GM12878 (cell line): ENCODE data around the gene ITM2C. TPM values are rescaled to one million over a fixed set of nuclear protein-coding genes. Genes with fewer than 3 reads are reported as not detected.

Experiments
- ATAC-seq: fragments of 200-7000 bp; cut with Tn5 transposase; 3 replicates; pipeline ENCODE4 v1.9.1; 2020; ENCODE audit warnings: mild to moderate bottlenecking, moderate library complexity
- BruUV-seq: library from RNA; stranded (reverse); fragments of 400-500 nt; replicated peaks from 2 replicates; lab custom pipeline; 2021; lab: Mats Ljungman, UMichigan
- CTCF ChIA-PET: fragments of 300-600 bp; sonication (Branson Sonifier 250); formaldehyde crosslinking; extraction: SDS; loops from one replicate; lab custom pipeline; 2021; ENCODE audit warnings: inconsistent platforms; lab: Yijun Ruan, JAX
- POLR2A ChIA-PET: fragments of 350-600 bp; formaldehyde crosslinking; extraction: SDS; loops from one replicate; lab custom pipeline; 2021; ENCODE audit warnings: inconsistent platforms; lab: Charles Lee
- RAD21 ChIA-PET: fragments of 300-600 bp; sonication (Branson Sonifier 250); formaldehyde crosslinking; loops from one replicate; lab custom pipeline; 2023; ENCODE audit warnings: antibody characterized with exemption; ENCODE audit not compliant: unreplicated experiment; lab: Charles Lee
- SMC1A ChIA-PET: fragments of 300-600 bp; sonication (Branson Sonifier 250); formaldehyde crosslinking; loops from one replicate; lab custom pipeline; 2023; ENCODE audit not compliant: unreplicated experiment, uncharacterized antibody; lab: Charles Lee
- DNase-seq: peaks from one replicate; pipeline ENCODE4 v3.0.0-alpha.2; 2011; ENCODE audit warnings: low read depth, low spot score
- FAIRE-seq: peaks from 3 replicates; lab custom pipeline; 2011; peaks lifted over from hg19 to GRCh38; lab: Jason Lieb, UNC
- H2AFZ ChIP-seq: 2 replicates; pipeline ENCODE4 v1.6.0; 2011; ENCODE audit warnings: low read depth, low read length, control low read depth; ENCODE audit not compliant: control insufficient read depth
- H3K27ac ChIP-seq: 2 replicates; pipeline ENCODE4 v1.5.1; 2011; ENCODE audit warnings: control low read depth; ENCODE audit not compliant: control insufficient read depth, insufficient read depth
- H3K27me3 ChIP-seq, 2 experiments: replicated peaks in 1 of 2; 2 replicates each; pipeline versions ENCODE4 v1.6.0 to v1.6.1; 2011; ENCODE audit warnings: low read length in 1 of 2; ENCODE audit not compliant: control insufficient read depth in 2 of 2, insufficient read depth in 2 of 2
- H3K36me3 ChIP-seq, 2 experiments: 2 replicates each; pipeline ENCODE4 v1.5.1; 2011; ENCODE audit warnings: low read length in 1 of 2; ENCODE audit not compliant: control insufficient read depth in 2 of 2, insufficient read depth in 2 of 2
- H3K4me1 ChIP-seq: 2 replicates; pipeline ENCODE4 v1.6.1; 2011; ENCODE audit warnings: mild to moderate bottlenecking, low read length, moderate library complexity, mixed read lengths; ENCODE audit not compliant: control insufficient read depth, insufficient read depth
- H3K4me2 ChIP-seq: 2 replicates; pipeline ENCODE4 v1.6.0; 2011; ENCODE audit warnings: control low read depth; ENCODE audit not compliant: control insufficient read depth, insufficient read depth
- H3K4me3 ChIP-seq: fragments of 200-600 bp; sonication (generic); 2 replicates; pipeline ENCODE4 v1.5.1; 2016
- H3K79me2 ChIP-seq: 2 replicates; pipeline ENCODE4 v1.6.0; 2011; ENCODE audit warnings: low read length; ENCODE audit not compliant: control insufficient read depth, insufficient read depth
- H3K9ac ChIP-seq: 2 replicates; pipeline ENCODE4 v1.8.0; 2011; ENCODE audit warnings: low read length, control low read depth, mixed read lengths; ENCODE audit not compliant: control insufficient read depth, insufficient read depth
- H3K9me3 ChIP-seq: replicated peaks from 3 replicates; pipeline ENCODE4 v1.5.1; 2011; ENCODE audit warnings: mild to moderate bottlenecking, low read length; ENCODE audit not compliant: control insufficient read depth, insufficient read depth
- H4K20me1 ChIP-seq: 2 replicates; pipeline ENCODE4 v1.6.0; 2011; ENCODE audit not compliant: control insufficient read depth, insufficient read depth
- CREM ChIP-seq: IDR thresholded peaks from 2 replicates; pipeline ENCODE4 v1.6.1; 2014; ENCODE audit warnings: antibody characterized with exemption, low read depth
- GATAD2B ChIP-seq: fragments of 450-650 bp; conservative IDR thresholded peaks from 2 replicates; pipeline ENCODE4 v1.6.1; 2017; ENCODE audit warnings: low read depth, mild to moderate bottlenecking, moderate library complexity
- JUNB ChIP-seq: IDR thresholded peaks from 2 replicates; pipeline ENCODE4 v1.6.1; 2016; ENCODE audit warnings: antibody characterized with exemption, mild to moderate bottlenecking
- MTA2 ChIP-seq: fragments of 450-650 bp; IDR thresholded peaks from 2 replicates; pipeline ENCODE4 v1.6.1; 2016; ENCODE audit warnings: low read depth, mild to moderate bottlenecking, moderate library complexity
- NBN ChIP-seq: fragments of 450-650 bp; IDR thresholded peaks from 2 replicates; pipeline ENCODE4 v1.6.1; 2016
- NFIC ChIP-seq: IDR thresholded peaks from 2 replicates; pipeline ENCODE4 v1.6.1; 2012; ENCODE audit warnings: low read depth, mild to moderate bottlenecking, inconsistent platforms, low read length, moderate library complexity
- NR2C2 ChIP-seq: IDR thresholded peaks from 2 replicates; pipeline ENCODE4 v1.6.1; 2011; ENCODE audit warnings: borderline replicate concordance, low read depth; ENCODE audit not compliant: control insufficient read depth, insufficient read length
- POLR2AphosphoS5 ChIP-seq: IDR thresholded peaks from 2 replicates; pipeline ENCODE4 v1.6.1; 2011; ENCODE audit warnings: mild to moderate bottlenecking, low read length, inconsistent platforms
- TCF3 ChIP-seq: IDR thresholded peaks from 2 replicates; pipeline ENCODE4 v1.6.1; 2012; ENCODE audit warnings: low read depth, mild to moderate bottlenecking, low read length, borderline replicate concordance; ENCODE audit not compliant: insufficient read depth
- WGBS: methylation state at CpG from one replicate; pipeline ENCODE4 v1.1.6; 2016; ENCODE audit warnings: low lambda C conversion rate; ENCODE audit not compliant: insufficient replicate concordance, insufficient coverage; ENCODE audit errors: missing lambda C conversion rate; 5-methylcytosine and 5-hydroxymethylcytosine counted together
- in situ Hi-C: fragments of 300-500 bp; cut with MboI; formaldehyde crosslinking; loops from 9 replicates; pipeline ENCODE4 v1.14.3; 2018; ENCODE audit warnings: mixed read lengths
- intact Hi-C: fragments of 100-400 bp; cut with micrococcal nuclease; formaldehyde crosslinking; loops from one replicate; pipeline ENCODE4 v1.14.2; 2022; ENCODE audit not compliant: unreplicated experiment
- polyA plus RNA-seq, 11 experiments: library from polyadenylated mRNA; depleted of rRNA in 4 of 11; unstranded in 6 of 11; stranded (reverse) in 5 of 11; fragments of >200 nt; fragmentation: Nextera tagmentation in 4 of 11; fragmentation: Illumina TruSeq in 1 of 11; extraction: Ambion mirVana in 4 of 11; extraction: Trizol in 1 of 11; gene quantifications; 1 replicate in 1 of 11; 2 replicates in 10 of 11; pipeline versions ENCODE4 v1.2.1 to v1.2.3, GENCODE V29; 2011 to 2016; ENCODE audit warnings: inconsistent platforms in 2 of 11, missing spikeins in 2 of 11, low read depth in 1 of 11
- total RNA-seq, 4 experiments: library from RNA; depleted of rRNA in 3 of 4; stranded (reverse); fragments of >200 nt in 3 of 4; fragmentation: Illumina TruSeq in 1 of 4; extraction: Trizol in 1 of 4; gene quantifications; 2 replicates each; pipeline versions ENCODE4 v1.2.1 to v1.2.3, GENCODE V29; 2013 to 2021
- TF ChIP-seq, protein P1 (sequence below): fragments of 450-650 bp; IDR thresholded peaks from 2 replicates; pipeline ENCODE4 v1.6.1; 2017; ENCODE audit warnings: mild to moderate bottlenecking, low read depth, inconsistent platforms; ENCODE audit not compliant: poor library complexity, severe bottlenecking
- TF ChIP-seq, protein P2 (sequence below): fragments of 450-650 bp; IDR thresholded peaks from 2 replicates; pipeline ENCODE4 v1.6.1; 2017; ENCODE audit warnings: borderline replicate concordance
- TF ChIP-seq, protein P3 (sequence below): fragments of 450-650 bp; IDR thresholded peaks from 2 replicates; pipeline ENCODE4 v1.6.1; 2017; ENCODE audit warnings: mild to moderate bottlenecking, moderate library complexity
- TF ChIP-seq, protein P4 (sequence below): IDR thresholded peaks from 2 replicates; pipeline ENCODE4 v1.6.1; 2011; ENCODE audit warnings: mild to moderate bottlenecking, low read depth, low read length, moderate library complexity; ENCODE audit not compliant: insufficient replicate concordance

ITM2C gene
- total and polyA plus RNA-seq, 10 of the 15 experiments (the other 5 are each of a cell fraction or from before 2014, with no cell fraction given), result 5.4 to 195 (median 149) TPM

DNA sequence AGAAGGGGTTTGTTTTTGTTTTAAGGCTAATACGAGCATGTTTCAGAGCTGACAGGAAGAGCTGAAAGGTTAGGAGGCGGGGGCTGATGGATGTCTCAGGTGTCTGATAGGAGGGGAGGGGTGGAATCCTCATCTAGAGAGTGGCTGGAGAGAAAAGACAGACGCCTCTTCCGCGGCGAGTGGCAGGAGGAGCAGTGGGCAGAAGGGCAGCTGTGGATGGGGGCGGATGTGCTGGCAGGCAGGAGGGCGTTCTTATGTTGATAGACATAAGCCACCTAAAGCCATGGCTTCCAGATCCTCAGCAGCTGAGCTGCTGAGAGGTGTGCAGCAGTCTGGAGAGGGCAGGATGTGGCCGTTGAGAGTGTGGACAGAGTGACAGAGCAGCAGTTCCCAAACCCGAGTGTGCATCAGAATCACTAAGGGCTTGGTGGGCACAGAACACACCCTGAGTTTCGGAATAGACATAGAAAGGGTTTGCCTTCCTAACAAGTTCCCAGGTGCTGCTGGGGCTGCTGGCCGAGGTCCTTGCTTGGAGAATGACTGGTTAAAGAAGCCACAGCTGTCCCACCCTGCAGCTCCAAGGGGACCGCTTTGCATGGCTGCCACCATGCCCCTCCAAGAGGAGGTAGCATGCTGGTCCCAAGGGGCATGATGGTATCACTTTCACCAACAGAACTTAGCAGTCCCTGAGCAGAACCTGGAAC is 3.0 kb upstream of the ITM2C start:
- FAIRE-seq, result no peak
- ChIA-PET RAD21 (interaction anchor here (0.7 kb wide), 1 partner anchor 24 kb away, joined by 3 read pairs; no protein-coding TSS in a partner anchor), POLR2A (interaction anchor here (1.3 kb wide), 1 partner anchor 9 kb away, joined by 4 read pairs; no protein-coding TSS in a partner anchor), SMC1A (interaction anchor here (1.5 kb wide), 2 partner anchors 9 to 81 kb away, joined by 3 read pairs; no protein-coding TSS in a partner anchor), CTCF (interaction anchor here (0.6 to 2.2 kb wide), 6 partner anchors 9 to 190 kb away, joined by 3 to 25 read pairs (median 6); no protein-coding TSS in a partner anchor)
- BruUV-seq, result no TSS peak
- DNase-seq, result no peak
- no peak for ATAC-seq
- Histone ChIP-seq H3K27ac (no peak overlapping the region), H3K4me2 (no peak overlapping the region), H3K79me2 (peaks cover 4% of the 10 kb centered on the region), H3K4me3 (no peak overlapping the region), H3K36me3 (no peaks in the 10 kb centered on the region), H3K9me3 (no peaks in the 10 kb centered on the region), H2AFZ (no peak overlapping the region), H3K9ac (no peak overlapping the region), H3K4me1 (peaks cover 9% of the 10 kb centered on the region; the same call in 1 of the 2 replicates), H3K27me3 (no peaks in the 10 kb centered on the region; a peak in 3 of 4 replicates), H4K20me1 (no peaks in the 10 kb centered on the region)
- in situ Hi-C loops (no loop called here), intact Hi-C loops (no loop called here)
- TF ChIP-seq POLR2AphosphoS5, result no peak
- no peak for TF ChIP-seq NBN
- TF ChIP-seq, protein P1, sequence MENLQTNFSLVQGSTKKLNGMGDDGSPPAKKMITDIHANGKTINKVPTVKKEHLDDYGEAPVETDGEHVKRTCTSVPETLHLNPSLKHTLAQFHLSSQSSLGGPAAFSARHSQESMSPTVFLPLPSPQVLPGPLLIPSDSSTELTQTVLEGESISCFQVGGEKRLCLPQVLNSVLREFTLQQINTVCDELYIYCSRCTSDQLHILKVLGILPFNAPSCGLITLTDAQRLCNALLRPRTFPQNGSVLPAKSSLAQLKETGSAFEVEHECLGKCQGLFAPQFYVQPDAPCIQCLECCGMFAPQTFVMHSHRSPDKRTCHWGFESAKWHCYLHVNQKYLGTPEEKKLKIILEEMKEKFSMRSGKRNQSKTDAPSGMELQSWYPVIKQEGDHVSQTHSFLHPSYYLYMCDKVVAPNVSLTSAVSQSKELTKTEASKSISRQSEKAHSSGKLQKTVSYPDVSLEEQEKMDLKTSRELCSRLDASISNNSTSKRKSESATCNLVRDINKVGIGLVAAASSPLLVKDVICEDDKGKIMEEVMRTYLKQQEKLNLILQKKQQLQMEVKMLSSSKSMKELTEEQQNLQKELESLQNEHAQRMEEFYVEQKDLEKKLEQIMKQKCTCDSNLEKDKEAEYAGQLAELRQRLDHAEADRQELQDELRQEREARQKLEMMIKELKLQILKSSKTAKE, result no peak
- TF ChIP-seq, protein P2, sequence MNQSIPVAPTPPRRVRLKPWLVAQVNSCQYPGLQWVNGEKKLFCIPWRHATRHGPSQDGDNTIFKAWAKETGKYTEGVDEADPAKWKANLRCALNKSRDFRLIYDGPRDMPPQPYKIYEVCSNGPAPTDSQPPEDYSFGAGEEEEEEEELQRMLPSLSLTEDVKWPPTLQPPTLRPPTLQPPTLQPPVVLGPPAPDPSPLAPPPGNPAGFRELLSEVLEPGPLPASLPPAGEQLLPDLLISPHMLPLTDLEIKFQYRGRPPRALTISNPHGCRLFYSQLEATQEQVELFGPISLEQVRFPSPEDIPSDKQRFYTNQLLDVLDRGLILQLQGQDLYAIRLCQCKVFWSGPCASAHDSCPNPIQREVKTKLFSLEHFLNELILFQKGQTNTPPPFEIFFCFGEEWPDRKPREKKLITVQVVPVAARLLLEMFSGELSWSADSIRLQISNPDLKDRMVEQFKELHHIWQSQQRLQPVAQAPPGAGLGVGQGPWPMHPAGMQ, result no peak
- no peak for TF ChIP-seq NR2C2
- TF ChIP-seq NFIC, result no peak
- TF ChIP-seq, protein P3, sequence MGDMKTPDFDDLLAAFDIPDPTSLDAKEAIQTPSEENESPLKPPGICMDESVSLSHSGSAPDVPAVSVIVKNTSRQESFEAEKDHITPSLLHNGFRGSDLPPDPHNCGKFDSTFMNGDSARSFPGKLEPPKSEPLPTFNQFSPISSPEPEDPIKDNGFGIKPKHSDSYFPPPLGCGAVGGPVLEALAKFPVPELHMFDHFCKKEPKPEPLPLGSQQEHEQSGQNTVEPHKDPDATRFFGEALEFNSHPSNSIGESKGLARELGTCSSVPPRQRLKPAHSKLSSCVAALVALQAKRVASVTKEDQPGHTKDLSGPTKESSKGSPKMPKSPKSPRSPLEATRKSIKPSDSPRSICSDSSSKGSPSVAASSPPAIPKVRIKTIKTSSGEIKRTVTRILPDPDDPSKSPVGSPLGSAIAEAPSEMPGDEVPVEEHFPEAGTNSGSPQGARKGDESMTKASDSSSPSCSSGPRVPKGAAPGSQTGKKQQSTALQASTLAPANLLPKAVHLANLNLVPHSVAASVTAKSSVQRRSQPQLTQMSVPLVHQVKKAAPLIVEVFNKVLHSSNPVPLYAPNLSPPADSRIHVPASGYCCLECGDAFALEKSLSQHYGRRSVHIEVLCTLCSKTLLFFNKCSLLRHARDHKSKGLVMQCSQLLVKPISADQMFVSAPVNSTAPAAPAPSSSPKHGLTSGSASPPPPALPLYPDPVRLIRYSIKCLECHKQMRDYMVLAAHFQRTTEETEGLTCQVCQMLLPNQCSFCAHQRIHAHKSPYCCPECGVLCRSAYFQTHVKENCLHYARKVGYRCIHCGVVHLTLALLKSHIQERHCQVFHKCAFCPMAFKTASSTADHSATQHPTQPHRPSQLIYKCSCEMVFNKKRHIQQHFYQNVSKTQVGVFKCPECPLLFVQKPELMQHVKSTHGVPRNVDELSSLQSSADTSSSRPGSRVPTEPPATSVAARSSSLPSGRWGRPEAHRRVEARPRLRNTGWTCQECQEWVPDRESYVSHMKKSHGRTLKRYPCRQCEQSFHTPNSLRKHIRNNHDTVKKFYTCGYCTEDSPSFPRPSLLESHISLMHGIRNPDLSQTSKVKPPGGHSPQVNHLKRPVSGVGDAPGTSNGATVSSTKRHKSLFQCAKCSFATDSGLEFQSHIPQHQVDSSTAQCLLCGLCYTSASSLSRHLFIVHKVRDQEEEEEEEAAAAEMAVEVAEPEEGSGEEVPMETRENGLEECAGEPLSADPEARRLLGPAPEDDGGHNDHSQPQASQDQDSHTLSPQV, result no peak
- no peak for TF ChIP-seq GATAD2B
- TF ChIP-seq, protein P4, sequence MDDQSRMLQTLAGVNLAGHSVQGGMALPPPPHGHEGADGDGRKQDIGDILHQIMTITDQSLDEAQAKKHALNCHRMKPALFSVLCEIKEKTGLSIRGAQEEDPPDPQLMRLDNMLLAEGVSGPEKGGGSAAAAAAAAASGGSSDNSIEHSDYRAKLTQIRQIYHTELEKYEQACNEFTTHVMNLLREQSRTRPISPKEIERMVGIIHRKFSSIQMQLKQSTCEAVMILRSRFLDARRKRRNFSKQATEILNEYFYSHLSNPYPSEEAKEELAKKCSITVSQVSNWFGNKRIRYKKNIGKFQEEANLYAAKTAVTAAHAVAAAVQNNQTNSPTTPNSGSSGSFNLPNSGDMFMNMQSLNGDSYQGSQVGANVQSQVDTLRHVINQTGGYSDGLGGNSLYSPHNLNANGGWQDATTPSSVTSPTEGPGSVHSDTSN, result no peak
- TF ChIP-seq CREM, result no peak
- no peak for TF ChIP-seq JUNB
- no peak for TF ChIP-seq TCF3
- no peak for TF ChIP-seq MTA2
- WGBS, result 45% methylated on average over 13 of the region's 13 CpGs
